Activated CD4-positive, alpha-beta T cell treated with anti-CD3 and anti-CD28 coated beads for 36 hours (primary cell): ENCODE data around the gene AQP2. TPM values are rescaled to one million over a fixed set of nuclear protein-coding genes. Genes with fewer than 3 reads are reported as not detected.

Experiments used
- ATAC-seq: fragments of 200-7000 bp; cut with Tn5 transposase; one replicate; pipeline ENCODE4 v1.10.0; 2021; ENCODE audit warnings: mild to moderate bottlenecking, moderate library complexity
- CTCF ChIA-PET: fragments of 350-600 bp; sonication (Branson Sonifier 250); formaldehyde crosslinking; loops from one replicate; lab custom pipeline; 2021; ENCODE audit warnings: antibody characterized with exemption; lab: Charles Lee
- POLR2A ChIA-PET: fragments of 350-600 bp; sonication (Branson Sonifier 250); formaldehyde crosslinking; loops from one replicate; lab custom pipeline; 2021; ENCODE audit warnings: antibody characterized with exemption, inconsistent platforms; lab: Charles Lee
- DNase-seq: peaks from one replicate; pipeline ENCODE4 v3.0.0-alpha.2; 2020
- H3K27ac Mint-ChIP-seq: one replicate; pipeline ENCODE4 v1.8.0; 2021; ENCODE audit warnings: mixed read lengths
- H3K27me3 Mint-ChIP-seq: one replicate; pipeline ENCODE4 v1.8.0; 2021; ENCODE audit warnings: mixed read lengths
- H3K36me3 Mint-ChIP-seq: one replicate; pipeline ENCODE4 v1.8.0; 2021; ENCODE audit warnings: low read depth, mixed read lengths
- H3K4me1 Mint-ChIP-seq: one replicate; pipeline ENCODE4 v1.8.0; 2021; ENCODE audit warnings: mixed read lengths
- H3K4me3 Mint-ChIP-seq: one replicate; pipeline ENCODE4 v1.8.0; 2021; ENCODE audit warnings: mild to moderate bottlenecking, moderate library complexity, mixed read lengths
- H3K9me3 Mint-ChIP-seq: one replicate; pipeline ENCODE4 v1.8.0; 2021; ENCODE audit warnings: low read depth, mixed read lengths
- intact Hi-C, 2 experiments: fragments of 100-400 bp; cut with DNase I in 1 of 2; cut with micrococcal nuclease in 1 of 2; formaldehyde crosslinking; loops; one replicate each; pipeline versions ENCODE4 v1.14.2 to v1.15.1; 2022 to 2024; cut with DNase I, micrococcal nuclease
- total RNA-seq, 2 experiments: library from RNA; stranded (reverse); gene quantifications; one replicate each; pipeline ENCODE4 v1.2.3, GENCODE V29; 2021

Gene AQP2
- total RNA-seq, 2 experiments from 2014 or later: not detected

- ATAC-seq (no peak), DNase-seq (no peak)
- H3K4me1 Mint-ChIP-seq: peaks cover 10% of the 10 kb centered on the region
- ChIA-PET CTCF (interaction anchor here (0.8 to 3.3 kb wide), 8 partner anchors 10 to 64 kb away, joined by 3 to 16 read pairs (median 5); no protein-coding TSS in a partner anchor), POLR2A (no interaction called here)
- intact Hi-C loops: no loop called here
- H3K27ac Mint-ChIP-seq: no peak overlapping the region
- no peaks in the 10 kb centered on the region for H3K27me3 Mint-ChIP-seq
- H3K9me3 Mint-ChIP-seq: no peaks in the 10 kb centered on the region
- peaks cover 48% of the 10 kb centered on the region for H3K36me3 Mint-ChIP-seq
- H3K4me3 Mint-ChIP-seq: no peak overlapping the region
These were observed 56.4 kb downstream of the AQP2 start for GRCh38 chr12:50006754-50007442.

Other genes with a start within 250 kb of the AQP2 start
- 10 to 100 TPM; 23.2 to 24.3 TPM for gene FMNL3, start 243.3 kb upstream of the AQP2 start, total RNA-seq
- gene TMBIM6, start 209.2 kb upstream of the AQP2 start, total RNA-seq: 100 to 1,000 TPM; 378 to 450 TPM
- gene NCKAP5L, start 122.3 kb upstream of the AQP2 start, total RNA-seq: 1 to 10 TPM; 4.3 to 4.5 TPM
- 1 to 10 TPM; 5.5 to 5.6 TPM for gene BCDIN3D, start 107.6 kb upstream of the AQP2 start, total RNA-seq
- gene FAIM2, start 46.8 kb upstream of the AQP2 start, total RNA-seq: under 1 TPM; 0.53 to 0.91 TPM
- gene AQP5, start 11.1 kb downstream of the AQP2 start, total RNA-seq: not detected
- not detected for gene AQP6, start 22.2 kb downstream of the AQP2 start, total RNA-seq
- gene RACGAP1, start 74.8 kb downstream of the AQP2 start, total RNA-seq: 100 to 1,000 TPM in 1 of 2 experiments, 10 to 100 TPM in 1; 99.7 to 118 TPM
- gene ASIC1, start 106.9 kb downstream of the AQP2 start, total RNA-seq: 1 to 10 TPM; 7.3 to 8.0 TPM
- gene SMARCD1, start 134.6 kb downstream of the AQP2 start, total RNA-seq: 10 to 100 TPM; 51.8 to 76.6 TPM
- under 1 TPM; 0.25 to 0.37 TPM for gene GPD1, start 153.3 kb downstream of the AQP2 start, total RNA-seq
- gene COX14, start 161.5 kb downstream of the AQP2 start, total RNA-seq: 10 to 100 TPM; 26.8 to 44.2 TPM
- gene CERS5, start 216.6 kb downstream of the AQP2 start, total RNA-seq: 10 to 100 TPM; 49.4 to 64.4 TPM